22Rv1 (cell line): ENCODE results near the gene PPM1M.

Experiments
- H3K27ac ChIP-seq: fragments of 450-650 bp; 2 replicates; pipeline ENCODE4 v1.5.1; 2017
- ZFX ChIP-seq: fragments of 450-650 bp; IDR thresholded peaks from 2 replicates; pipeline ENCODE4 v1.6.1; 2017; ENCODE audit warnings: antibody characterized with exemption, borderline replicate concordance
- TF ChIP-seq, protein P1 (sequence below): fragments of 450-650 bp; IDR thresholded peaks from 2 replicates; pipeline ENCODE4 v1.5.1; 2017; ENCODE audit warnings: mild to moderate bottlenecking

The PPM1M gene

DNA sequence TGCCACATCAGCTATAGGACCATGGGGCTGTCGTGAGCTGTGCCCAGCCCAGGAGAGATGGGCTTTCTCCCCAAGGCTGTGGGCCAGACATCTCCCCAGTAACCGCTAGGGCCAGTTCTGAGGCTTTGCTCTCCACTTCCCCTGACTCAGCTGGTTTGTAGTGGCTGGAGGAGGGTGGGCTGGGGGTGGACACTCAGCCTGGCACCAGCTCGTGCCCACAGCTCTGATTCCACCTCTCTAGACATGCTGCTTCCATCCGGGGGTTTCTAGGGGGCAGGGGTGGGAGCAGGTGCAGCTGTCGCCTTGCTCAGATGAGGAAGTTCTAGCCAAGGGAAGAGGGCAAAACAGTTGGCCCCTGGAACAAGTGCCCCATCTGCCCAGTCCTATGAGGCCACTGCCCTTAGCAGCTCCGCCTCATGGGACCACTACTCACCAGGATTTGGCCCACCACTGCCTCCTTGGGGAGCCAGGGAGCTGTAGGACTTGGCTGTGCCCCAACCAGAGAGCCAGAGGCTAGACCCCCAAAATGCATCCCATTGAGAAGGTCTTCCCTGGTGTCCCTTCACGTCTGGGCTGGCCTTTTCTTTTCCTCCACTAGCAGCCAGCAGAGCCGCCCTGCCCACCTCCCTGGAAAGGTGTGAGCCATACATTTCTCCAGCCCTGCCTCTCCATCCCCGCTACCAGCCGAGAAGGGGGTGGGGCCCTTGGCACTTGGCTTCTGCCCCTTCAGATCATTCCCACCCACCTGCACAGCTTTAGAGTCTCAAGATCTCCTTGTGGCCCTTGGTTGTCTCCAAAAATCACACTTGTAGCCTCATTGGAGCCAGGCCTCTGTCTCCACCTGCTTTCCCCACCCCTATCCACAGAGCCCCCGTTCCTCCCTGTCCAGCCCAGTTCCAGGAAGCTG, 51.9 kb downstream of the PPM1M start:
- no peak overlapping the region for H3K27ac ChIP-seq
- TF ChIP-seq, protein P1, sequence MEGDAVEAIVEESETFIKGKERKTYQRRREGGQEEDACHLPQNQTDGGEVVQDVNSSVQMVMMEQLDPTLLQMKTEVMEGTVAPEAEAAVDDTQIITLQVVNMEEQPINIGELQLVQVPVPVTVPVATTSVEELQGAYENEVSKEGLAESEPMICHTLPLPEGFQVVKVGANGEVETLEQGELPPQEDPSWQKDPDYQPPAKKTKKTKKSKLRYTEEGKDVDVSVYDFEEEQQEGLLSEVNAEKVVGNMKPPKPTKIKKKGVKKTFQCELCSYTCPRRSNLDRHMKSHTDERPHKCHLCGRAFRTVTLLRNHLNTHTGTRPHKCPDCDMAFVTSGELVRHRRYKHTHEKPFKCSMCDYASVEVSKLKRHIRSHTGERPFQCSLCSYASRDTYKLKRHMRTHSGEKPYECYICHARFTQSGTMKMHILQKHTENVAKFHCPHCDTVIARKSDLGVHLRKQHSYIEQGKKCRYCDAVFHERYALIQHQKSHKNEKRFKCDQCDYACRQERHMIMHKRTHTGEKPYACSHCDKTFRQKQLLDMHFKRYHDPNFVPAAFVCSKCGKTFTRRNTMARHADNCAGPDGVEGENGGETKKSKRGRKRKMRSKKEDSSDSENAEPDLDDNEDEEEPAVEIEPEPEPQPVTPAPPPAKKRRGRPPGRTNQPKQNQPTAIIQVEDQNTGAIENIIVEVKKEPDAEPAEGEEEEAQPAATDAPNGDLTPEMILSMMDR = no peak
- no peak for TF ChIP-seq ZFX

DNA sequence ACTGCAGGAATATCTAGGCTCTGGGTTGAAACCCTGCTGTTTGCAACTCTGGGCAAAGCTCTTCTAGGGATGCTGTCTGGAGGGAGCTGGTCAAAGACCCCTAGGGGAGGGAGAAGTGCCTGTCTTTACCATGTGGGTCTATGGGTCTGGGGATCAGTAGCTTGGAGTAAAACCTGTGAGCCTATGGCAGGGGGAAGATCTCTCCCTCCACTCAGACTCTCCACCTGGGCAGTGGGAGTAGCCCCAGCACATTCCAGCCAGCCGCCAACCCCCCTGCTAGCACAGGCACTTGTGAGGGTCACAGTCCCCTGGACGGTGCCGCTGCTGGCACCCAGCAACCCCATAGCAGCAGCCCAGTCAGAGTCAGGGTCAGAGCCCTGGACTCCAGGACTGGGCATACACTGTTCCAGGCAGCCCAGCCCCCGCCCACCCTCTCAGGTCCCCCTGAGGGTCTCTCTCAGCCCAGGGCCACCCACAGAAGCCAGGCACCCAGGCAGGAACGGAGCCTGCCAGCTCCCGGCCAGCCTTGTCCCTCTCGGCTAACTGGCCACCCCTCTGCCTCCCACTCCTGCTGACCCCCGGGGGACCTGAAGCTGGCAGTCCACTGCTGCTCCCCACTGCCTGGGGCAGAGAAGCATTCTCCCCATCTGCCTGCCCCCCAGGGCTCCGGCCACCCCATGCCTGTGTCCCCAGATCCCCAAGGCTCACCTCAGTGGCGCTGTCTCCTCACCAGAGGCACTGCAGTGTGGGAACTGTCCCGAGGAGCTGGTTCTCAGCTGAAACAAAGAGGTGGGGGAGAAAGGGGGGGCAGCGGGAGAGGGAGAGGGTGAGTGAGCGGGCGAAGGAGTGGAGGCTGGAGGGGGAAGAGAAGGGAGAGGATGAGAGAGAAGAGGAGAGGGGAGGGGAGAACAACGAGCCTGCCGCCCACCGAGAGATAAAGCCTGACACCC, 52.9 kb downstream of the PPM1M start:
- no peak for TF ChIP-seq ZFX
- TF ChIP-seq, protein P1 = no peak

DNA sequence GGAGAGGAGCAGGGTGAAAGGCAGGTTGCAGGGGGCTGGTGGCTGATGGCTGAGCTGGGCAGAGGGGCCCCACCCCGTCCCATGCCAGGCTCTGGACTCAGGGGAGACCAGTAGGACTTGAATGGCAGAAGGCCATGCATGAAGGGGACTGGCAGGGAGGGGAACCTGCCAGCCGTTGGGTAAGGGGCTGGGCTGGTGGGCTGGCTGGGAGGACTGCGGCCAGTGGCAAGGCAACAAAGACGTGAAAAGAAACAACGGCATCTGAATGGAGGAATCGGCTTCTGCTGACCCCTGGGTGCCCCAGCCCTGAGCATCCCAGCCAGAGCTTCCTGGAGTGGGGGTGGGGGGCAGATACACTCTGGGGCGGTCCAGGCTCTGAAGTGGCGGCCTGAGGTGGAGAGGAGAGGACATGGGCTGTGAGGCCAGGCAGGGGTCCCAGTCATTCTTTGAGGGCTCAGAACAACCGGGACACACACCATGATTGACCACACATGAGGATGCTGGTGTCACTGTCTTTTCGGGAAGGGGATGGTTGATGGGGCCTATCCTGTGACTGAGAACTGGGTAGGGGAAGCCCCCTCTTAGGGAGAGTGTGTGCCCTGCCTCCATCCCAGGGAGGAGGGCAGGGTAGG, 53.8 kb downstream of the PPM1M start:
- no peak overlapping the region for H3K27ac ChIP-seq

More for the DNA sequence above, 52.9 kb downstream of the PPM1M start:
- no peak overlapping the region for H3K27ac ChIP-seq

More for the DNA sequence above, 53.8 kb downstream of the PPM1M start:
- TF ChIP-seq, protein P1 = no peak
- TF ChIP-seq ZFX = no peak
